OCI-LY1 (cell line): ENCODE measurements around the gene ZNF772.
A peak's percentile ranks its signal among the peaks of the same experiment; 100 is the strongest.
"Not testable (repeated sequence)": the region's sequence is repeated elsewhere in the genome, so short reads cannot be mapped to it uniquely, and the experiment has no call there.

Source experiments
- H2AFZ ChIP-seq: fragments of 200-600 bp; sonication (generic), shearing (Covaris generic); 2 replicates; pipeline ENCODE4 v1.6.0; 2014; ENCODE audit warnings: antibody characterized with exemption, mild to moderate bottlenecking, low read length
- H3F3A ChIP-seq: fragments of 200-600 bp; sonication (generic), shearing (Covaris generic); 2 replicates; pipeline ENCODE4 v1.6.0; 2014; ENCODE audit warnings: mild to moderate bottlenecking, antibody characterized with exemption, low read length, moderate library complexity; ENCODE audit not compliant: insufficient read depth
- H3K27ac ChIP-seq: fragments of 200-600 bp; sonication (generic); 2 replicates; pipeline ENCODE4 v1.5.1; 2014; ENCODE audit warnings: low read length, mixed run types, mild to moderate bottlenecking, low read depth; ENCODE audit not compliant: poor library complexity, severe bottlenecking
- H3K27me3 ChIP-seq: fragments of 200-600 bp; sonication (generic); 2 replicates; pipeline ENCODE4 v1.6.0; 2014; ENCODE audit warnings: antibody characterized with exemption, mild to moderate bottlenecking, low read length, moderate library complexity; ENCODE audit not compliant: insufficient read depth
- H3K36me3 ChIP-seq: fragments of 200-600 bp; sonication (generic); 2 replicates; pipeline ENCODE4 v1.6.1; 2014; ENCODE audit warnings: mild to moderate bottlenecking, antibody characterized with exemption, low read length, moderate library complexity, mixed read lengths; ENCODE audit not compliant: insufficient read depth
- H3K4me1 ChIP-seq: fragments of 200-600 bp; sonication (generic); 2 replicates; pipeline ENCODE4 v1.5.1; 2014; ENCODE audit warnings: mild to moderate bottlenecking, low read length, moderate library complexity; ENCODE audit not compliant: insufficient read depth, severe bottlenecking
- H3K4me2 ChIP-seq: fragments of 200-600 bp; sonication (generic), shearing (Covaris generic); 2 replicates; pipeline ENCODE4 v1.6.1; 2014; ENCODE audit warnings: low read length
- H3K4me3 ChIP-seq: fragments of 200-600 bp; sonication (generic); 2 replicates; pipeline ENCODE4 v1.5.1; 2014; ENCODE audit warnings: low read length, low read depth, mild to moderate bottlenecking, mixed read lengths; ENCODE audit not compliant: poor library complexity, severe bottlenecking
- H3K79me2 ChIP-seq: fragments of 200-600 bp; shearing (Covaris generic); 2 replicates; pipeline ENCODE4 v1.6.1; 2016; ENCODE audit warnings: mixed run types, low read length, mixed read lengths; ENCODE audit not compliant: insufficient read depth
- H3K9ac ChIP-seq: fragments of 200-600 bp; sonication (generic), shearing (Covaris generic); 2 replicates; pipeline ENCODE4 v1.6.1; 2014; ENCODE audit warnings: mild to moderate bottlenecking, low read length, mixed read lengths
- H3K9me2 ChIP-seq: fragments of 200-600 bp; sonication (generic), shearing (Covaris generic); 2 replicates; pipeline ENCODE4 v1.6.1; 2014; ENCODE audit warnings: low read depth, mild to moderate bottlenecking, low read length, mixed read lengths
- H3K9me3 ChIP-seq: fragments of 200-600 bp; shearing (Covaris generic); 2 replicates; pipeline ENCODE4 v1.6.1; 2014; ENCODE audit warnings: low read length, mixed read lengths
- H4K20me1 ChIP-seq: fragments of 200-600 bp; sonication (generic), shearing (Covaris generic); 2 replicates; pipeline ENCODE4 v1.6.0; 2016; ENCODE audit warnings: mild to moderate bottlenecking, low read length; ENCODE audit not compliant: insufficient read depth
- EZH2 ChIP-seq: fragments of 200-600 bp; sonication (generic), shearing (Covaris generic); IDR thresholded peaks from 2 replicates; pipeline ENCODE4 v1.8.0; 2017; ENCODE audit warnings: borderline replicate concordance, mixed run types, mild to moderate bottlenecking, antibody characterized with exemption, low read length, moderate library complexity, mixed read lengths
- TF ChIP-seq, protein P1 (sequence below): fragments of 200-600 bp; sonication (generic), shearing (Covaris generic); IDR thresholded peaks from 2 replicates; pipeline ENCODE4 v1.5.1; 2017; ENCODE audit warnings: mild to moderate bottlenecking, antibody characterized with exemption, low read length, moderate library complexity, mixed read lengths

The ZNF772 gene

DNA sequence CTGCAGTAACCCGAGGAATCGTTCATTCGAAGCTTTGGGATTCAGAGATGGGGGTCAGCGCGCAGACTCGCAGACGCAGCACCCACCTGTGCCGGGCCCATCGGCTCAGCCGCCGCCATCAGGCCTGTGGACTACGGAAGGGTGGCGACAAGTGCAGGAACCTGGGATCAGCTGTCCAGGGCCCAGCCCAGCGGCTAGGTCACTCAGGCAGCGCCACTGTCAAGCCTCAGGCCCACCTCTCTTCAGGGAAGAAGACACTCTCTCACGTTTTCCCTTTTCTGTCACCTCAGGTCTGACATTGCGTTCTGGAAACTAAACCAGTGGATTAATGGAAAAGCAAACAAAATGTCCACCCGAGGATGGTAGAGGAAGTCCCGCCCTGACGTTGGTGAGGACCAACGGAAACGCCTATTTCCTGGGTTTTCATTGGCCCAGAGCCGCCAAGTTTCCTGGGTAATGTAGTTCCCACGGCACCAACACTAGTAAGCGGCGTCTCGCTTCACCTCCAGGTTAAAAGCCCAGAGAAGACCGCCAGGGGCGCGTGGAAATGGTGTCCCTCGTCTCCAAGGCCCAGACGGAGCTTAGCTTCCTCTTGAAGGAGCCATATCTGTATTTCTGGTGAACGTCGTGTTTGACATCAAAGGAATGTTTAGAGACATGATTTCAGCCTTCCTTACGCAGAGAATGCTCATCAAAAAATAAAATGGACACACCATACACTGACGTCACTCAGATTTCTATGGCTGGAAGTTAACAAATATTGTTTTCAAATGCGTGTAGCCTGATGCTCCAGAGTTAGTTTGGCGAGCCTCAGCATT is at the start of gene ZNF772:
ZNF772 (minus strand) TSS at position 376 of the 818 bp plus-strand sequence; CDS start at position 119, 257 bp downstream.
- Histone ChIP-seq H3K27ac (no peak within 1 kb of the TSS), H3K9me3 (peaks cover 40% of the 10 kb centered on the region)

DNA sequence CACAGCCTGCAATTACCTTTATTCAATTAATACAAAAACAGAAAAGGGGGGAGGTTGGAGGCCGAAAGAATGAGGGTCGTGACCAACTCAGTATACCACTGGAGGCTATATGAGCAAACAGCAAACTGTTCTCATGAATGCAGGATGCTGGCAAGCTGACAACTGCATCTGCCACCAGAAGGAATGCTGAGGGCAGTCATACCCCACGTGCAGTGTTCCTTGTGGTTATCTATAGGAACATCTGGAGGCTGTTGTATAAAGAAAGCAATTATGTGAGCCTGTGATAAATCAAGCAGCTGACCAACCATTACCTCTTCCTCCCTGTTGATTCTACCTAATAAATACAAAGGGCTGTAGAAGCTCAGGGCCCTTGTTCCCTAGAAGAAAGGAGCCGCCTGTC is 40.7 kb upstream of the ZNF772 start:
- not testable (repeated sequence) for H3K9me3 ChIP-seq, H3K4me1 ChIP-seq, H3F3A ChIP-seq, H3K27ac ChIP-seq, H3K79me2 ChIP-seq, H2AFZ ChIP-seq, H3K4me3 ChIP-seq, H3K9ac ChIP-seq, H3K9me2 ChIP-seq, H3K4me2 ChIP-seq, H4K20me1 ChIP-seq, H3K27me3 ChIP-seq
- peaks cover 23% of the 10 kb centered on the region for H3K36me3 ChIP-seq

More for the DNA sequence above, at the start of gene ZNF772:
- H3K4me2 ChIP-seq, result peak within 1 kb of the TSS; percentile 68
- no peaks in the 10 kb centered on the region for H3K9me2 ChIP-seq
- H3K27me3 ChIP-seq, result no peaks in the 10 kb centered on the region
- no peaks in the 10 kb centered on the region for H3K79me2 ChIP-seq
- peaks cover 4% of the 10 kb centered on the region; the same call in 1 of the 2 replicates for H3K36me3 ChIP-seq
- no peaks in the 10 kb centered on the region for H3F3A ChIP-seq
- peaks cover 10% of the 10 kb centered on the region for H3K4me1 ChIP-seq
- peak within 1 kb of the TSS; percentile 75; the same call in 1 of the 2 replicates for H2AFZ ChIP-seq
- H3K9ac ChIP-seq, result no peak within 1 kb of the TSS; the same call in 1 of the 2 replicates
- TF ChIP-seq, protein P1, sequence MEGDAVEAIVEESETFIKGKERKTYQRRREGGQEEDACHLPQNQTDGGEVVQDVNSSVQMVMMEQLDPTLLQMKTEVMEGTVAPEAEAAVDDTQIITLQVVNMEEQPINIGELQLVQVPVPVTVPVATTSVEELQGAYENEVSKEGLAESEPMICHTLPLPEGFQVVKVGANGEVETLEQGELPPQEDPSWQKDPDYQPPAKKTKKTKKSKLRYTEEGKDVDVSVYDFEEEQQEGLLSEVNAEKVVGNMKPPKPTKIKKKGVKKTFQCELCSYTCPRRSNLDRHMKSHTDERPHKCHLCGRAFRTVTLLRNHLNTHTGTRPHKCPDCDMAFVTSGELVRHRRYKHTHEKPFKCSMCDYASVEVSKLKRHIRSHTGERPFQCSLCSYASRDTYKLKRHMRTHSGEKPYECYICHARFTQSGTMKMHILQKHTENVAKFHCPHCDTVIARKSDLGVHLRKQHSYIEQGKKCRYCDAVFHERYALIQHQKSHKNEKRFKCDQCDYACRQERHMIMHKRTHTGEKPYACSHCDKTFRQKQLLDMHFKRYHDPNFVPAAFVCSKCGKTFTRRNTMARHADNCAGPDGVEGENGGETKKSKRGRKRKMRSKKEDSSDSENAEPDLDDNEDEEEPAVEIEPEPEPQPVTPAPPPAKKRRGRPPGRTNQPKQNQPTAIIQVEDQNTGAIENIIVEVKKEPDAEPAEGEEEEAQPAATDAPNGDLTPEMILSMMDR, result peak; percentile 18; the same call in 1 of the 2 replicates
- TF ChIP-seq EZH2, result no peak
- H3K4me3 ChIP-seq, result peak within 1 kb of the TSS; percentile 64
- H4K20me1 ChIP-seq, result no peaks in the 10 kb centered on the region

DNA sequence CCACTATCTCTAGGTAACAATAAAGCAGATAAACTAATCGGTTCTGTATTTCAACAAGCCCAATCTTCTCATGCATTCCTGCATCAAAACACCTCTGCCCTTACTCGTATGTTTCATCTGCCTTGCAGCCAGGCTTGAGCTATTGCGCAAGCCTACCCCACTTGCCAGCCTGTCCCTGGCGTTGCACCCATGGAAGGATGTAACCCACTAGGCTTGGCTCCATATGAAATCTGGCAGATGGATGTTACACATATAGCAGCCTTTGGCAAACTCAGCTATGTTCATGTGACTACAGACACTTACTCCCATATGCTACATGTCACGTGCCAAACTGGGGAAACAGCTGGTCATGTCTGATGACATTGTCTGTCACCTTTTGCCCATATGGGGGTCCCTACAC is 37.9 kb upstream of the ZNF772 start:
- no peak overlapping the region for H3K27ac ChIP-seq
- no peaks in the 10 kb centered on the region for H3K27me3 ChIP-seq
- H2AFZ ChIP-seq, result no peak overlapping the region
- H3K4me3 ChIP-seq, result no peak overlapping the region
- peaks cover 24% of the 10 kb centered on the region for H3K36me3 ChIP-seq
- no peaks in the 10 kb centered on the region for H4K20me1 ChIP-seq
- no peak overlapping the region for H3K9ac ChIP-seq
- H3K4me1 ChIP-seq, result no peaks in the 10 kb centered on the region
- no peaks in the 10 kb centered on the region for H3F3A ChIP-seq
- H3K9me2 ChIP-seq, result no peaks in the 10 kb centered on the region
- TF ChIP-seq, protein P1, result no peak
- no peak for TF ChIP-seq EZH2
- peaks cover 3% of the 10 kb centered on the region for H3K9me3 ChIP-seq
- no peak overlapping the region for H3K4me2 ChIP-seq
- no peaks in the 10 kb centered on the region for H3K79me2 ChIP-seq
